IMR-90 (cell line): Measurements from ENCODE around the gene HS6ST3. TPM values are rescaled to one million over a fixed set of nuclear protein-coding genes. Genes with fewer than 3 reads are reported as not detected.

Source experiments
- ATAC-seq: fragments of 200-7000 bp; cut with Tn5 transposase; 2 replicates; pipeline ENCODE4 v1.9.1; 2020; ENCODE audit warnings: low read depth, mild to moderate bottlenecking, moderate library complexity
- BruUV-seq: library from RNA; stranded (reverse); fragments of 400-500 nt; replicated peaks from 2 replicates; lab custom pipeline; 2021; lab: Mats Ljungman, UMichigan
- CTCF ChIA-PET: fragments of 300-600 bp; formaldehyde crosslinking; extraction: SDS; loops from one replicate; lab custom pipeline; 2021; ENCODE audit warnings: antibody characterized with exemption; lab: Yijun Ruan, JAX
- POLR2A ChIA-PET: fragments of 300-600 bp; sonication (Branson Sonifier 250); formaldehyde crosslinking; loops from one replicate; lab custom pipeline; 2022; ENCODE audit warnings: antibody characterized with exemption; ENCODE audit not compliant: unreplicated experiment; lab: Charles Lee
- DNase-seq: peaks from one replicate; pipeline ENCODE4 v3.0.0; 2013
- H2AFZ ChIP-seq: replicated peaks from 2 replicates; pipeline ENCODE3; 2013; ENCODE audit warnings: low read length, mild to moderate bottlenecking; ENCODE audit not compliant: poor library complexity
- H2AK5ac ChIP-seq: 2 replicates; pipeline ENCODE4 v1.6.1; 2013; ENCODE audit warnings: low read depth, low read length, inconsistent platforms
- H2AK9ac ChIP-seq: replicated peaks from 2 replicates; pipeline ENCODE3; 2013; ENCODE audit warnings: mild to moderate bottlenecking, low read depth, low read length, moderate library complexity; ENCODE audit not compliant: poor library complexity
- H2BK120ac ChIP-seq: 2 replicates; pipeline ENCODE4 v1.6.1; 2013; ENCODE audit warnings: low read depth, low read length, inconsistent platforms
- H2BK15ac ChIP-seq: 3 replicates; pipeline ENCODE4 v1.6.1; 2013; ENCODE audit warnings: low read depth, low read length, inconsistent platforms
- H2BK20ac ChIP-seq: 2 replicates; pipeline ENCODE4 v1.6.1; 2013; ENCODE audit warnings: low read depth, mild to moderate bottlenecking, inconsistent platforms, low read length, moderate library complexity
- H2BK5ac ChIP-seq: 2 replicates; pipeline ENCODE4 v1.6.1; 2013; ENCODE audit warnings: mild to moderate bottlenecking, low read depth, low read length, inconsistent platforms; ENCODE audit not compliant: poor library complexity, severe bottlenecking
- H3K14ac ChIP-seq: replicated peaks from 2 replicates; pipeline ENCODE4 v1.6.1; 2013; ENCODE audit warnings: low read depth, low read length, inconsistent platforms
- H3K18ac ChIP-seq: 2 replicates; pipeline ENCODE4 v1.6.1; 2013; ENCODE audit warnings: low read depth, low read length, control low read depth
- H3K23ac ChIP-seq: 2 replicates; pipeline ENCODE4 v1.6.1; 2013; ENCODE audit warnings: low read depth, low read length, inconsistent platforms
- H3K27ac ChIP-seq: 2 replicates; pipeline ENCODE4 v1.5.1; 2013; ENCODE audit warnings: mild to moderate bottlenecking, control low read depth, low read length; ENCODE audit not compliant: insufficient read depth
- H3K27me3 ChIP-seq: 2 replicates; pipeline ENCODE4 v1.6.1; 2013; ENCODE audit warnings: low read length; ENCODE audit not compliant: control insufficient read depth, insufficient read depth
- H3K36me3 ChIP-seq: 2 replicates; pipeline ENCODE4 v1.6.1; 2013; ENCODE audit warnings: low read length, mixed read lengths; ENCODE audit not compliant: control insufficient read depth, insufficient read depth
- H3K4ac ChIP-seq: 2 replicates; pipeline ENCODE4 v1.6.1; 2013; ENCODE audit warnings: low read depth, low read length, inconsistent platforms
- H3K4me1 ChIP-seq: 2 replicates; pipeline ENCODE4 v1.6.1; 2013; ENCODE audit warnings: low read length, mixed read lengths; ENCODE audit not compliant: control insufficient read depth, insufficient read depth
- H3K4me2 ChIP-seq: 2 replicates; pipeline ENCODE4 v1.6.1; 2013; ENCODE audit warnings: low read depth, mild to moderate bottlenecking, control low read depth, low read length, moderate library complexity
- H3K4me3 ChIP-seq: 2 replicates; pipeline ENCODE4 v1.5.1; 2013; ENCODE audit warnings: low read depth, mild to moderate bottlenecking, control low read depth, low read length, moderate library complexity; ENCODE audit not compliant: insufficient read depth
- H3K56ac ChIP-seq: 2 replicates; pipeline ENCODE4 v1.6.1; 2013; ENCODE audit warnings: low read length, inconsistent platforms; ENCODE audit not compliant: insufficient read depth; ENCODE audit errors: extremely low read depth
- H3K79me1 ChIP-seq, 2 experiments: 2 replicates each; pipeline ENCODE4 v1.6.1; 2013; ENCODE audit warnings: low read length in 2 of 2, inconsistent platforms in 1 of 2, low read depth in 1 of 2
- H3K9ac ChIP-seq: 2 replicates; pipeline ENCODE4 v1.6.1; 2013; ENCODE audit warnings: low read depth, low read length, control low read depth
- H3K9me1 ChIP-seq: 2 replicates; pipeline ENCODE4 v1.6.1; 2013; ENCODE audit warnings: low read length, inconsistent platforms; ENCODE audit not compliant: insufficient read depth
- H3K9me3 ChIP-seq: 2 replicates; pipeline ENCODE4 v1.6.1; 2013; ENCODE audit warnings: low read length; ENCODE audit not compliant: control insufficient read depth, insufficient read depth
- H4K20me1 ChIP-seq: 2 replicates; pipeline ENCODE4 v1.6.1; 2013; ENCODE audit warnings: low read length, inconsistent platforms; ENCODE audit not compliant: insufficient read depth
- H4K5ac ChIP-seq: 2 replicates; pipeline ENCODE4 v1.6.1; 2013; ENCODE audit warnings: mild to moderate bottlenecking, low read depth, low read length, control low read depth
- H4K8ac ChIP-seq, 2 experiments: 2 replicates each; pipeline ENCODE4 v1.6.1; 2013; ENCODE audit warnings: low read depth in 2 of 2, low read length in 2 of 2, control low read depth in 1 of 2, inconsistent platforms in 1 of 2
- H4K91ac ChIP-seq: 2 replicates; pipeline ENCODE4 v1.6.1; 2013; ENCODE audit warnings: low read depth, low read length, inconsistent platforms; ENCODE audit not compliant: insufficient read depth
- BHLHE40 ChIP-seq: fragments of 150-350 bp; IDR thresholded peaks from 2 replicates; pipeline ENCODE4 v1.6.1; 2016; ENCODE audit warnings: mild to moderate bottlenecking, low read depth, low read length
- CEBPB ChIP-seq: IDR thresholded peaks from 2 replicates; pipeline ENCODE4 v1.6.1; 2012; ENCODE audit warnings: low read depth, low read length, improper control_type of control experiment
- CTCF ChIP-seq: conservative IDR thresholded peaks from 2 replicates; pipeline ENCODE4 v1.5.1; 2012; ENCODE audit warnings: mild to moderate bottlenecking, low read depth, low read length, improper control_type of control experiment
- ELK1 ChIP-seq: fragments of 150-350 bp; IDR thresholded peaks from 2 replicates; pipeline ENCODE4 v1.6.1; 2016; ENCODE audit warnings: low read depth, mild to moderate bottlenecking, low read length, moderate library complexity, borderline replicate concordance
- MAFK ChIP-seq: IDR thresholded peaks from 2 replicates; pipeline ENCODE4 v1.6.1; 2012; ENCODE audit warnings: low read depth, low read length, improper control_type of control experiment
- NFE2L2 ChIP-seq: fragments of 150-350 bp; IDR thresholded peaks from 2 replicates; pipeline ENCODE4 v1.6.1; 2016; ENCODE audit warnings: low read depth, mild to moderate bottlenecking, low read length
- POLR2A ChIP-seq: IDR thresholded peaks from 2 replicates; pipeline ENCODE4 v1.6.1; 2012; ENCODE audit warnings: mild to moderate bottlenecking, low read depth, low read length
- RAD21 ChIP-seq: IDR thresholded peaks from 2 replicates; pipeline ENCODE4 v1.6.1; 2012; ENCODE audit warnings: low read length, improper control_type of control experiment
- RCOR1 ChIP-seq: IDR thresholded peaks from 2 replicates; pipeline ENCODE4 v1.6.1; 2012; ENCODE audit warnings: mild to moderate bottlenecking, low read length, improper control_type of control experiment; ENCODE audit not compliant: insufficient replicate concordance
- RFX5 ChIP-seq: IDR thresholded peaks from 2 replicates; pipeline ENCODE4 v1.8.0; 2012; ENCODE audit warnings: low read depth, mild to moderate bottlenecking, low read length, moderate library complexity
- SMC3 ChIP-seq: fragments of 150-350 bp; IDR thresholded peaks from 2 replicates; pipeline ENCODE4 v1.6.1; 2016; ENCODE audit warnings: low read depth, mild to moderate bottlenecking, antibody characterized with exemption, low read length, moderate library complexity
- WGBS, 2 experiments: methylation state at CpG; one replicate each; pipeline versions ENCODE4 v1.1.5 to v1.1.7; 2013; ENCODE audit warnings: missing lambda C conversion rate in 2 of 2; ENCODE audit not compliant: insufficient read length in 1 of 2; ENCODE audit errors: extremely low coverage in 2 of 2; 5-methylcytosine and 5-hydroxymethylcytosine counted together
- dilution Hi-C: fragments of 300-500 bp; cut with HindIII; formaldehyde crosslinking; loops from one replicate; pipeline ENCODE4 v1.14.3; 2018; ENCODE audit warnings: low sequenced_read_pairs; ENCODE audit not compliant: unreplicated experiment
- in situ Hi-C: fragments of 300-500 bp; cut with MboI; formaldehyde crosslinking; loops from 3 replicates; pipeline ENCODE4 v1.14.3; 2019; ENCODE audit warnings: low sequenced_read_pairs, inconsistent platforms, mixed read lengths
- intact Hi-C: fragments of 100-400 bp; cut with micrococcal nuclease; formaldehyde crosslinking; loops from 2 replicates; pipeline ENCODE4 v1.10.0; 2022
- polyA plus RNA-seq, 3 experiments: library from polyadenylated mRNA; depleted of rRNA; stranded (reverse); fragments of >200 nt; gene quantifications; 2 replicates each; pipeline ENCODE4 v1.2.3, GENCODE V29; 2012; ENCODE audit warnings: low replicate concordance in 1 of 3
- total RNA-seq: library from RNA; depleted of rRNA; stranded (reverse); fragments of >200 nt; gene quantifications from 2 replicates; pipeline ENCODE4 v1.2.3, GENCODE V29; 2012
- TF ChIP-seq, protein P1 (sequence below): fragments of 150-350 bp; IDR thresholded peaks from 2 replicates; pipeline ENCODE4 v1.6.1; 2017; ENCODE audit warnings: mild to moderate bottlenecking, antibody characterized with exemption, low read length, low read depth

HS6ST3 gene
- total and polyA plus RNA-seq, 2 of the 4 experiments (the other 2 are of a cell fraction): not detected

- DNase-seq (no peak), ATAC-seq (no peak)
- intact Hi-C loops (no loop called here), dilution Hi-C loops (no loop called here), in situ Hi-C loops (no loop called here)
- POLR2A ChIA-PET: no interaction called here
- no peak overlapping the region for H2BK15ac ChIP-seq
- H2BK120ac ChIP-seq: no peak overlapping the region
- no CpG with 5 or more reads among the region's 1 CpG for WGBS, 2 experiments
- H3K36me3 ChIP-seq: no peaks in the 10 kb centered on the region
- BruUV-seq: no TSS peak
- H3K56ac ChIP-seq: no peak overlapping the region
- H3K27me3 ChIP-seq: no peaks in the 10 kb centered on the region
- no peak overlapping the region for H3K9ac ChIP-seq
- H3K9me1 ChIP-seq: no peaks in the 10 kb centered on the region
- H4K20me1 ChIP-seq: no peaks in the 10 kb centered on the region
- H2AFZ ChIP-seq: no peak overlapping the region
- no peak overlapping the region for H3K14ac ChIP-seq
- H3K4me3 ChIP-seq: no peak overlapping the region
- H3K9me3 ChIP-seq: no peaks in the 10 kb centered on the region; the same call in 1 of the 2 replicates
- H4K5ac ChIP-seq: no peak overlapping the region
- H2BK20ac ChIP-seq: no peak overlapping the region
- no peak overlapping the region for H3K23ac ChIP-seq
- no peak overlapping the region for H3K4ac ChIP-seq
- H4K91ac ChIP-seq: no peak overlapping the region
- H2BK5ac ChIP-seq: no peak overlapping the region
- no peak overlapping the region for H3K18ac ChIP-seq
- no peak overlapping the region for H4K8ac ChIP-seq
- H3K4me1 ChIP-seq: no peaks in the 10 kb centered on the region
- no peak overlapping the region for H2AK9ac ChIP-seq
- TF ChIP-seq CTCF (no peak), CEBPB (no peak), RAD21 (no peak), RFX5 (no peak), SMC3 (no peak), NFE2L2 (no peak), POLR2A (no peak), BHLHE40 (no peak), RCOR1 (no peak), ELK1 (no peak), MAFK (no peak)
- TF ChIP-seq, protein P1, sequence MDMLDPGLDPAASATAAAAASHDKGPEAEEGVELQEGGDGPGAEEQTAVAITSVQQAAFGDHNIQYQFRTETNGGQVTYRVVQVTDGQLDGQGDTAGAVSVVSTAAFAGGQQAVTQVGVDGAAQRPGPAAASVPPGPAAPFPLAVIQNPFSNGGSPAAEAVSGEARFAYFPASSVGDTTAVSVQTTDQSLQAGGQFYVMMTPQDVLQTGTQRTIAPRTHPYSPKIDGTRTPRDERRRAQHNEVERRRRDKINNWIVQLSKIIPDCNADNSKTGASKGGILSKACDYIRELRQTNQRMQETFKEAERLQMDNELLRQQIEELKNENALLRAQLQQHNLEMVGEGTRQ: no peak
- no peak overlapping the region for H3K27ac ChIP-seq
- no peak overlapping the region for H3K4me2 ChIP-seq
- H2AK5ac ChIP-seq: no peak overlapping the region
- CTCF ChIA-PET: no interaction called here
- H3K79me1 ChIP-seq: no peaks in the 10 kb centered on the region
Observed at GRCh38 chr13:96837809-96838208, 747.9 kb downstream of the HS6ST3 start.
